GOT3 (cell line): ENCODE results near the gene GET4.

ENCODE experiments used
- DNase-seq: peaks from one replicate; lab custom pipeline; 2025; ENCODE audit warnings: mixed read lengths; lab: John Stamatoyannopoulos, UW

GET4 gene

GRCh38 chr7:886626-887487, 10.5 kb downstream of the GET4 start:
- no peak for DNase-seq

- no peak for DNase-seq
Measured at GRCh38 chr7:887488-887820, 11.1 kb downstream of the GET4 start.

DNA sequence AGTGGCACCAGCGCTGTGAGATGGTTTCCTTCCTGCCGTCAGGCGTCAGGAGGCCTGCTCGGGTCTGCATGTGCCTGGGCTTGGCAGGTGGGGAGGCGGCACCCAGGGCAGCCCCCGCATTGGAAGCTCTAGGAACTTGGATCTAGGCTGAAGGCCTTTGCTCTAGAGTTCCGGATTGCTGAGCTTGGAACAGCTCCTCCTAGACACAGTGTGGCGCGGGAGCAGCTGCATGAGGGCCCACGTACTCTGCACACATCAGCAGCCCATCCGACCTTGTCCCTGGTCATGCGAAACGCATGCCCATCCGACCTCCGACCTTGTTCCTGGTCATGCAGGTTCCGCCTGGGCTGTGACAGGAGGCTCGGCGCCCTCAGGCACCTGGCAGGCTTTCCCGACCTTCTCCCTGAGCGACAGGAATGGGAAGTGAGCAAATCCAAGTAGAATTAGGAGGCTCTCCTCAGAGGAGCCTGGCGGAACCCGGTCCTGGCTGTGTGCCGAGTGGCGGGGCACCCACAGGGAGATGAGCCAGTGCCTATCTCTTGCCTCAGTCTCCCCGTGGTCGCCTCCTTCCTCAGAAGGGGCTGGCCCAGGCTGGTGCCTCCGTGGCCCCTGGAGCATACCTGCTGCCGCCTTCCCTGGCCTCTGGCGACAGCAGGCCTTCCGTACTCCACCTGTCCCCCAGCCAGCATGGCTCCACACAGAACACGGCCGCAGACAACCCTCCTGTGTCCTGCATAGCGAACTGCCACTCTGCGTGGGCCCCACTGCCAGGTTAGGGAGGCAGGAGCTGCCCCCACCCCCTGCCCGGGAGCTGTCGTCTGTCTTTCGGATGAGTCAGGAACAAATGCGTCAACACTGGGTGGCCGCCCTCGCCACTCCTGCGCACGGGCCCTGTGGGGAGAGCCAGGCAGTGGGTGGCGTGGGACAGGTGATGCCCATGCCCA, 12.0 kb downstream of the GET4 start:
- no peak for DNase-seq

GRCh38 chr7:889025-889390, 12.7 kb downstream of the GET4 start:
- DNase-seq = no peak

DNA sequence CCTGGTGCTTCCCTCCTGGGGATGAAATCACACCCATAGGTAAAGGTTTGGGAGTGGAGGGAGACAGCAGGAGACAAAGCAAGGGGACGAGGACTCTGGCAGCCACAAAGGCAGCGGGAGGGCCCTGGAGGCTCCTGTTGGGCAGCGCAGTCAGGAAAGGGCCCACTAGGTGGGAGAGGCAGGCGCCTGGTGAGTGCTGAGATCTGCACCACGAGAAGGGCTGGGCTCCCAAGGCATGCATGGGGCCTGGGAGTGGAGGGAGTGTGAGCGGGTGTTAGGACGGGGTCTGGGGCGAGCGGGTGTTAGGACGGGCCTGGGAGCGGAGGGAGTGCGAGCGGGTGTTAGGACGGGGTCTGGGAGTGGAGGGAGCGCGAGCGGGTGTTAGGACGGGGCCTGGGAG, 13.0 kb downstream of the GET4 start:
- no peak for DNase-seq

- no peak for DNase-seq
Measured at GRCh38 chr7:890868-891267, 14.5 kb downstream of the GET4 start.

- no peak for DNase-seq
Measured at GRCh38 chr7:891291-891690, 14.9 kb downstream of the GET4 start.

- no peak for DNase-seq
Measured at GRCh38 chr7:891805-892204, 15.5 kb downstream of the GET4 start.

- no peak for DNase-seq
Measured at GRCh38 chr7:892648-893593, 16.6 kb downstream of the GET4 start.

- DNase-seq = no peak
Measured at GRCh38 chr7:893686-894085, 17.3 kb downstream of the GET4 start.

DNA sequence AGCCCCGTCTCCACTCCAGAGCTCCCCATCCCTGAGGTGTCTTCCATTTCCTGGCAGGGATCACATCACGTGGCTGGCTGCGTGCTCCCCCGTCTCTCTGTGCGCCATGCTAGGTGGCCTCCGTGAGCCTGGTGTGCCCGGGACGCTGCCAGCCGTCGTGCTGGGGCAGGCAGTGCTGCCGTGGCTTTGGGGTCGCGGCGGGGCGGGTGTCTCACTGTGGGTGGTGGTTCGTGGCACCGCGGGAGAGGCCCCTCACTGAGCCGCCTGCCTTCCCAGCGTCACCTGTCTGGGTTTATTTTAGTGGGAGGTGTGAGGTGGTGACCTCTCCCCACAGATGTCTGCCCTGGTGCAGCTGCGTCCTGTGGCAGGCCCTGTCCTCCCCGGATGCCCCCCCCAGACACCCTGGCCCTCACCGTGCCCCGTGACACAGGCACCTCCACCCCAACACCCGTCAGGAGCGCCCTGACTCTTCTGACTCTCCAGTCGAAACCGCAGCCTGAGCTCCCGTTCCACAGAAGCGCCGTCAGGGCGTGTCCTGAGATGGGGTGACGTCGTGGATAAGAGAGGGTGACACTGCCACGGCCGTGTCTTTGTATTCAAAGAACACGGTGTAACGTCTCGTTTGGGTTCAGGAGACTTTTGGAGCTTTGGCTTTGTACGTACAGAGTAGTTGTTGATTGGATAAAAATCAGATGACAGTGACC, 18.0 kb downstream of the GET4 start:
- no peak for DNase-seq

DNA sequence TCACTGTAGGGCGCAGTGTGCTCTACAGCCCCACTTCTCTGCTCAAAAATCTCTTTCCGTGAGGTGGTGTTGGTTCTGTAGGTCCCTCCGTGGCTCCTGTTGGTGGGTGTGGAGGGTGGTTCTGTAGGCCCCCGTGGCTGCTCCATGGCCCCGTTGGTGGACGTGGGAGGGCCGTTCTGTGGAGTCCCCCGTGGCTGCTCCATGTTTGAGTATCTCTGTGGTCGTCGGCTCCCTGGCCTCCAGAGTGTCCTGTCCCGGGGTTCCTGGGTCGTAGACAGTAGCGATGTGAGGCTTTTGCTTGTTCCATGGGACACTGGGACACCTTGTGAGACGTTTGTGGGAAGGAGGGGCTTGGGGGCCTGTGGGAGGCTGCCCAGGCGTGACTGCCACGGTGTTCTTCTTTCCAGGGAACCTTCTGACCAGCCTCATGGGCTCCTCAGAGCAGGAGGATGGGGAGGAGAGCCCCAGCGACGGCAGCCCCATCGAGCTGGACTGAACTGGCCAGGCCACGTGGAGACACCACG, 18.6 kb downstream of the GET4 start:
- no peak for DNase-seq

GRCh38 chr7:895451-896052, 19.2 kb downstream of the GET4 start:
- no peak for DNase-seq

DNA sequence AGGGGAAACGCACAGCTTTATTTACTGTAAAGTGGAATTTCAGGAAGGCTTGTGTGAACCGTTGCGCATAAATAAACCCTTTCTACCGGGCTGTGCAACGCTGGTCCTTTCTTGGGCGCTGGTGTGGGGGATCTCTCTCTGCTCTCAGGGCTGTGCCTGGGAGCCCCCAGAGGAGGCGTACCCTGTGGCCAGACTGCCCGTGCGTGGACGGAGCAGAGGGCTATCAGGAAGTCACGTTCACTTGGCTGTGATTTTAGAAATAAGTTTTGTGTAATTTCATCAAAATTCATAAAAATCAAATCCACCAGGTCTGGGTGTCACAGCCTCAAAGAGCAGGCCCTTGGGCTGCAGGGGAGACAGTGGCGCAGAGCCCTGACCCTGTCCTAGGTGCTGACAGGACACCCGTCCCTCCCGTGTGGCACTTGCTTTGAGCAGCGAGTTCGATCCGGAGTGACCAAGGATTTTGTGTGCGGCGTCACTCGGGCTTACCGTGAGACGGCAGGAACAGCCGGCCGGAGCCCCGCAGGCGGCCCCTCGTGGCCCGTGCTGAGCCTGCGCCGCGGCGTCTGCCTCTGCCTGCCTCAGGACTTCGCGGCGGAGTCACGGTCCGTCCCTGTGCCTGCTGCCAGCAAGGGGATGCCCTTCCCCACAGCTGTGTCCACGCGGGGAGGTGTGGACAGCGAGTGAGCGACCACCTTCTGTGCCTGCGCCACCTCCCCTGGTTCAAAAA, 20.2 kb downstream of the GET4 start:
- no peak for DNase-seq

GRCh38 chr7:897086-897485, 20.7 kb downstream of the GET4 start:
- no peak for DNase-seq

GRCh38 chr7:897771-898376, 21.5 kb downstream of the GET4 start:
- no peak for DNase-seq

DNA sequence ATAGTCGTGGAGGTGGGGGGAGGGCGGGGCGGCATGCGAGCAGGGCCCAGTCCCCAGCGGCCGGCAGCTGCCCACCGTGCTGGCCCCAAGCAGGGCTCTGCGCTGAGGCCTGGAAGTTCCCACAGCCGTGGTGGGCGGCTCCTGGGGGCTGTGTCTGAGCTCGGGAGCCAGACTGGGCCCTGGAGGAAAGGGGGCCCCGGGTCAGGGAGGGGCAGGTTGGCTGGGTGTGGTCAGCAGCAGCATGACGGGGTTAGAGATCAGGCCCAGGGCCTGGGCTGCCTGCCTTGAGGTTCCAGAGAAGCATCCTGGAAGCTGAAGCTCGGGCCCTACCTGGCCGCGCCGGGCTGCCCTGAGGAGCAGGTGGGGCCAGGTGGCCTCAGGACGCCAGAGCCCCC, 22.1 kb downstream of the GET4 start:
- DNase-seq = no peak

DNA sequence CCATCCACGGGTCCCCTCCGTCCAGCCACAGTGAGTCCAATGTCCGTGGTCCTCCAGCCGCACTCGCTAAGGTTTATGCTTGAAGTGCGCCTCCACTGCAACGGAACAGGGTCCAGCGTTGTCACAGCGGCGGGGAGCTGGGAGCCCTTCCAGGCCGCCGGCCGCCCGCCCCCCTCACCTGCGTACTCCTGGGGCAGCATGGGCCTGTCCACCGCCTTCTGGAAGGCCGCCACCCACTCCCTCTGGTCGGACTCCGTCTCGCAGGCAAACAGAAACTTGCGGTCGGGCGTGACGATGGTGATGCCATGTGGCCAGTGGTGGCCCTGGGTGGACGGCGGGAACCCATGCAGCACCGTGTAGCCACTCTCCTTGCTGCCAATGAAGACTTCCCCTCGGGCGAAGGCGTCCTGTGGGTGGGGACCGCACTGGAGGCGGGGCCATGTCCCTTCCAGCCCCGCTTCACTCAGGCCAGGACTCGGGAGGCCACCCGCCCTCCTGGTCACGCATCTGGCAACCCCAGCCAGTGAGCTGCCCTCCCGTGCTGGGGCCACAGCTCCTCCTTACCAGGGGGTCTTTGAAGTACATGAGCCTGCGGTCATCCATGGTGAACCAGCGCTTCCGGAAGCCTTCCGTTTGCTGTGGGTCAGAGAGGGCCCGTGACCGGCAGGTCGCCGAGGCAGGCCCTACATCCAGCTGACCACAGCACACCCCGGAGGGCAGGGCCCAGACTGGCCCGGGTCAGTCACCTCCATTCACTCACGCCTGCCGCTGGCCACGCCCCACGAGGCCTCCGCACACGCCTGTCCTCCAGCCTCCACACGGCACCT, 22.7 kb downstream of the GET4 start:
- DNase-seq = no peak

- no peak for DNase-seq
Measured at GRCh38 chr7:899806-900205, 23.5 kb downstream of the GET4 start.
